HG02642 (cell line): Measurements from ENCODE around the gene TFPT.
A peak's percentile ranks its signal among the peaks of the same experiment; 100 is the strongest.

Experiments used
- ATAC-seq: cut with Tn5 transposase; IDR thresholded peaks from one replicate; pipeline ENCODE4 v1.9.1; 2021; ENCODE audit warnings: mild to moderate bottlenecking; ENCODE audit not compliant: unreplicated experiment, poor library complexity

TFPT gene

DNA sequence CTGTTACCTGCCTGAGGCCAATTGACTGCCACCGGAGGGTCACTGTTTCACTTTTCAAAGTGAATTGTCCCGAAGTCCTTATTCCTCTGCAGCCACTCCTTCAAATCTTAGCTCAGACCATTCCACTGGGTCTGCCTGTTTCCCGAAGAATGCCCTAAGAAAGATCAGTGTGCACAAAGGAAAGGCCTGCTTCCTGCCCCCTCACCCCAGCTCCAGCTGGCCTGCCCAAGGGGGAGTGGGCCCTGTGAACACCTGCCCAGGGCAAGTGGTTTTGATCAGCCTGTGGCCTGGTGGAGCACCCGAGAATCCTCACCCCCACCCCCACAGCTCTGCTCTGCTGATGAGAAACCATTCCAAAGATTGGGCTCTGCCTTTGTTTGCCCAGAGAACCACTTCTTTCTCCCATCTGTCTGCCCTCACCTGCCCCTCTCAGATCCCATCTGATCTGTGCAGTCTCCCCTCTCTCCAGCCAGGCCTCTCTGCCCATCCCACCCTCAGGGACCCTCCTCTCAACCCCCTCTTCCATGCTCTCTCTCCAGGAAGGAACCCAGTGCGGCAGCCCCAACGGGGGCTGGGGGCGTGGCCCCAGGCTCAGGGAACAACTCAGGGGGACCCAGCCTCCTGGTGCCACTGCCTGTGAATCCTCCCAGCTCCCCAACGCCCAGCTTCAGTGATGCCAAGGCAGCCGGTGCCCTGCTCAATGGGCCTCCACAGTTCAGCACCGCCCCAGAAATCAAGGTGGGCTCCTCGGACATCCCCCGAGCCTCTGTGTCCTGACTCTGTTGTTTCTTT, 33.8 kb upstream of the TFPT start:
- no peak for ATAC-seq

DNA sequence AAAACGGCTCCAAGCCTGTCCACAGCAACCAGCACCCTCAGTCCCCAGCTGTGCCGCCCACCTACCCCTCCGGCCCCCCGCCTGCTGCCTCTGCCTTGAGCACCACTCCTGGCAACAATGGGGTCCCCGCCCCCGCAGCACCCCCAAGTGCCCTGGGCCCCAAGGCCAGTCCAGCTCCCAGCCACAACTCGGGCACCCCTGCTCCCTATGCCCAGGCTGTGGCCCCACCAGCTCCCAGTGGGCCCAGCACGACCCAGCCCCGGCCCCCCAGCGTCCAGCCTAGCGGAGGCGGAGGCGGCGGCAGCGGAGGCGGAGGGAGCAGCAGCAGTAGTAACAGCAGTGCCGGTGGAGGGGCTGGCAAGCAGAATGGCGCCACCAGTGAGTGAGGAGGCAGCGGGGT, 32.7 kb upstream of the TFPT start:
- no peak for ATAC-seq

DNA sequence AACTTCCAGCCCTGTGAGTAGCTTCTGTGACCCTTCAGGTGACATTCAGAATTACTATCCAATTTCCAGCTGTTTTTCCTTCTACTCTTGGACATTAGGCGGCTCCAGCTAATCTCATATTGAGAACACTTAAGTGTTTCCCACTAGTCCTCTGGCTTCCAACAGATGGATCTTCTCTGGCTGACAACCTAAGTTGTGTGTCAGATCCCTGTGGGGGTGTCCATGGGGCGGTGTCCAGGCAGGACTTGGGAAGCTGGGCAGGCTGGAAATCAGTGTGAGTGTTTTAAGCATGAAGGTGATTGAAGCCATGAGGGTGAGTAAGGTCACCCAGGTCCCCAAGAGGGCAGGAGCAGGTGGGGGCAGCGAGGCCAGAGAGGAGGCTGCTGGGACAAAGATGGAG, 32.2 kb upstream of the TFPT start:
- ATAC-seq: no peak

DNA sequence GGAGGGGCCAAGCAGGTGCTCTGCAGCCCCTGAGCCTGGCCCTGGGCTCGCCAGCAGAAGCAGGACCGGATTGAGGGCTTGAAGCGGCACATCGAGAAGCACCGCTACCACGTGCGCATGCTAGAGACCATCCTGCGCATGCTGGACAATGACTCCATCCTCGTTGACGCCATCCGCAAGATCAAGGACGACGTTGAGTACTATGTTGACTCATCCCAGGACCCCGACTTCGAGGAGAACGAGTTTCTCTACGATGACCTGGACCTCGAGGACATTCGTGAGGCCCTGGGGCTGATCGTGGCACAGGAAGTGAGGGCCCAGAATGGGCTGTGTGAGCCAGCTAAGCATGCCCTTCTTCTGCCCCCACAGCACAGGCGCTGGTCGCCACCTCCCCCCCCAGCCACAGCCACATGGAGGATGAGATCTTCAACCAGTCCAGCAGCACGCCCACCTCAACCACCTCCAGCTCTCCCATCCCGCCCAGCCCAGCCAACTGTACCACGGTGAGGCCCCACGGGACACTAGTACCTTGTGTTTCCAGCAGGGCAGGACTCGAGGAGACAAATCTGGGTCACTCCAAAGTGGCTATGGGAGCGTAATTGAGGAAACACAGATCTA, 30.2 kb upstream of the TFPT start:
- ATAC-seq: no peak

DNA sequence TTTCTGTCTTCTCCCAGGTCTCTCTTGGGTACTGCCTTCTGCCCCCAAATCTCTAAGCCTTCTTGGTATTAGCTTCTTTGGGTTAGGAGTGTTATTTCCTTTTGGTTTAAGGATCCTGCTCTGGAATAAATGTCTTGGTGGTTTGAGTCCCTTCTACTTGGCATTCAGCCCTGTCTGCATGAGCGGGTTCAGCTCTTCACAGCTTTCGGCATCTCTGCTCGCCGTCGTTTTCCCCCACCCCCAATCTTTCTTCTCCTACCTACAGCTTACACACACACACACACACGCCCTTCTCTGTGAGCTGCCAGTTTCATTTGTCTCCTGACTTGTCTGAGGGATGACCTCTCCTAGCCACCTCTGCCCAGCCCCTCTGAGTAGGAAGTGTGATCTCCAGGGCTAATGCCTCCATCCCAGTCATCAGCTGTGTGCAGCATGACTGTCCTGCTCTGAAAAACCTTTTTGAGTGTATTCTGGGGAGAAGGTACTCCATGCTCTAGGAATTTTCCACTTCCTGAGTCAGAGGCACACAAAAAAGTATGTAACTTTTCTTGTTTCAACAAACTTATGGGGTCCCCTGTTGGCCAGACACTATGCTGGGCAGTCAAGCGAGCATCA, 26.8 kb upstream of the TFPT start:
- ATAC-seq: no peak

DNA sequence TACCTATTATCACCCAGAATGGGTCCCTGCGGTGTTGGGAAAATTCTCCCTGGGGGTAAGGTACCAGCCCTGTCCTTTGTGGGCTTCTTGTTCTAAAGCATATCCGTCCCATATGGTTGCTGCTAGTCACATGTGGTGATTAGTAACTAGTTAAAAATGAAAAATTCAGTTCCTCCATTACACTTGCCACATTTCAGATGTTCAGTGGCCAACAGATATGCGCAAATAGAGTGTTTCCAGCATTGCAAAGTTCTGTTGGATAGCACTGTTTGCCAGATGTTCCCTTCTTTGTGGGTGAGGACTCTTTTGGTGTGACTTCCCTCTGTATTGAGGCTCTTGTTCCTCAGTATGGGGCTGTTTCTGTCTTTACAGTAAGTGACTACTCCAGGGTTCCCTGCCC, 25.9 kb upstream of the TFPT start:
- ATAC-seq: no peak

DNA sequence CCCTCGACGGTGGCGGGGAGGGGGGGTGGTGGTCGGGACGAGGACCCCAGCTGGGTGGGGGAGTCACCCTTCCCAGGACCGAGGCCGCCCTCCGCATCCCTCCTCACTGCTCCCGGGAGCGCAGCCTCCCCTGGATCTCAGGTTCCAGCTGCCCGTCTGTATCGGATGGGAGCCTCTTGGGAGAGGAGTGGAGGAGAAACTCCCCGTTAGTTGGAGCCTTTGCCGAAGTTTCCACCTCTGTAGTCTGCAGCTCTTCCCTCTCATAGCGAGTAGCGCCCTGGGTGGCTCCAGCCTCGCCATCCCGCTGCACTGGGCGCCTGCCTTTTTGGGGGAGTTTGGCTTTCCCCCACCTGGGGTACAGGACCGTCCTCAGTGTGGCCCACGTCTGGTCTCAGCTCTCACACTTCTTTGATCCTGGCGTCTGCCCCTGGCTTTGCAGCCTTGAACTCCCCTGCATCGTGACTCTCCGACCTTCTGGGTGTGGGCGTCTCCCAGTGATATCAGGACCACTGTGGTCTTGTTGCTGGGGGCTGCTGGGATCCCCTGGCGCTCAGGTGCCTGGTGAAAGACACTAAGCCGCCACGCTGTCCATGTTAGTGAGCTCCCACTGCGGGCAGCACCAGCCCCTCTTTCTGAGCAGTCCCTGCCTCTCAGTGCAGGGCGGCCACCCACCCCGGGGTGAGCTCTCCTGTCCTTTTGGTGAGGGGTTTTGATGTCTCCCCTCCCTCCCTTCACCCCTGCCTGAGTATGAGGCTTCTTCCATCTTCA, 23.2 kb upstream of the TFPT start:
- no peak for ATAC-seq

DNA sequence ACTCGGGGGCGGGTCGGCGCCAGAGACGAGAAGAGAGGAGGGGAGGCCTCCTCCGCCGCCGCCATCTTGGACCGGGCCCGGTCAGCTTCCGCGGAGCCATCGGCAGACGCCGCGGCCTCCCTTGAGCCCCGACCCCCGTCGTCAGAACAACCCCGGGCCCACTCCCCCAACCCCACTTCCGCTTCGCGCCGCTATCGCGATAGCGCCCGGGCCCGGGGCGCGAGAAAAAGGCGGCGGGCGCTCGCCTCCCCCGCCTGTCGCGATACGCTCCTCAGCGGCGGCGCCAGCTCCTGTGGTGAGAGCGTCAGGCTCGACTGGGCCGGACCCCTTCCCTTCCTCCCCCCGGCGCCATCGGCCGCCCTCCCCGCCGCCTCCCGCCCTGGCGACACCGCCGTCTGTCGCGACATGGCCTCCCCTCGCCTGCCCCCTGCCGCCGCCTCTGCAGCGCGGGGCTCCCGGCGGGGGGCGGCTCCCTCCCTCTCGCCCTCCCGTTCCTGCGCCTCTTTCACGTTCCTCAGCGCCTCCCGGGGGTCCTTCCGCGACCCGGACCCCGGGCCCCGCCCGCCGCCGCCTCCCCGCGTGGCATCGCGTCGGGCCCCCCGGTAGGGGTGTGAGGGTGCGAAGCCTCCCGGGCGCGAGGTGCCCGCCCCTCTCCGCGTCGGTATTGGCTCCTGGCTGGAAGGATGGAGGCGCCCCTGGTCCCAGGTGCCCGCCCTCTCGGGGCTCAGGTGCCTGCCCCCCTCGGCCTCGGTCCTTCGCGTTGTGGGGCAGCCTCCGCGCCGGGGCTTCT, 22.4 kb upstream of the TFPT start, which contains the start of gene CNOT3:
Gene CNOT3 (plus strand): TSS at position 64 of the 790 bp plus-strand sequence. CDS start 5,217 bp downstream, outside the sequence.
- no peak for ATAC-seq

DNA sequence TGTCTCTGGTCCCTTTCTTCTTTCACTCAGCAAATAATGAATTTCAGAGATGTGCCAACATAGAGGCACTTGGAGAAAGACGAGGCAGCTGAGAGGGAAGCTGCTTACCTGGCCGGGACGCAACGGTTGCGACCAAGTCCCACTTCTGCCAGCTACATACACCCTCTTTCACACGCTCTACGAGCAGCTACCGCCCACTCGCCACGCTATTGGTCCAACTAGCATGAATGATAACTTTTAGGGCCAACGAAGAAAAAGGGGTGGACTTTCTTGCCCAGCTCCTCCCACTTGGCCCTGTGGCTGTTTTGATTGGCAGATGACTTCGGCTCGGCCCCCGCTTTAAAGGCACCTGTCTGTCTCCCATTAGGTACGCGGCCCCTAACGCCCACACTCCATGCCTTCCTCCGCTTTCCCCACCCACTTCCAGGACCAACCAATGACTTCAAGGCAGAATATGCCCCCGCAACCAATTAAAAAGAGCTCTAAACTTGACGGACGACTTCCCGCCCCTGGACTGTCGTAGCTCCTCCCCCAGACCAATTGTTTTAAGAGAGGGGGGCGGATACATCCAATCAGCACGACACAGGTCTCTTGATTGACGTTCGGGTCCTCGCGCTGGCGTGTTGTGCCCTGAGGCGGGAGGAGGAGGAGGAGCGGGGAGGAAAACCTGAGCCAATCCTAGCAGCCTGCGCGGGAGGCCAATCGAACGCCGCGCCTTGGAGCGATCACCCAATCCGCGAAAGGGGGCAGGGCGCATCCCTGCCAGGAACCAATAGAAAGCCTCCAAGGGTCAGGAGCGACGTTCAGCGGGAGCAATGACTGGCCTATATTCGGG, 21.6 kb upstream of the TFPT start:
- ATAC-seq: peak; percentile 82

DNA sequence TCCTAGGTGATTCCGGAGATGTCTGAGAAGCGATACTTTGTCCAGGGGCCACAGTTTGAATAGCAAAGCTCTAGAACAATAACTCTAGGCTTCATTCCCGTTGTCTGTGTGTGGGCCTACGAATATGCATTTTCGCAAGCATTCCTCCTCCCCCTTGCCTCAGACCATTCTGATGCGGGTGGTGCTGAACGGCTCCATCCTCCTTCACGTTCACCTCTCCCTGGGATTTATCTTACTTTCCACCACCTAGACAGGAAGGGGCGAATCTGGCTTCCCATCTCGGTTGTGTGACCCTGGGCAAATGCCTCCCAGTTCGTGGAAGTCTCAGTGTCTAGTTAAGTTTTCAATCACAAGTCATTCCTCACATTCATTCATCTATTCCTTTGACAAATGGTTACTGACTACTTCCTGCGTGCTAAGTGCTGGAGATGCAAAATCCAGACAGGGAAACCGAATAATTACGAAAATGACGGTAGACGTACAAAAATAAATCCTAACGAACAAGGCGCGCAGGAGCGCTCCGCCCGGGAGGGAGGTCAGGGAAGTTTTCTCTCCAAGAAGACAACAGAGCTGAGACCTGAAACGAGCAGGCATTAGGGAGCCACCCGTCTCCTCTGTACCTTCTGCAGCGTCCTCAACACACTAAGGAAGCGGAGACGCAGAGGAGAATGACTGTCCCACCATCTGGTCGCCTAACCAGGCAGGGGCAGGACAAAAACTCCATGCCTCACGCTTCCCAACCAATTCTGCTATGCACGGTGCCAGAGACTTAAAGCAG, 20.8 kb upstream of the TFPT start:
- no peak for ATAC-seq

DNA sequence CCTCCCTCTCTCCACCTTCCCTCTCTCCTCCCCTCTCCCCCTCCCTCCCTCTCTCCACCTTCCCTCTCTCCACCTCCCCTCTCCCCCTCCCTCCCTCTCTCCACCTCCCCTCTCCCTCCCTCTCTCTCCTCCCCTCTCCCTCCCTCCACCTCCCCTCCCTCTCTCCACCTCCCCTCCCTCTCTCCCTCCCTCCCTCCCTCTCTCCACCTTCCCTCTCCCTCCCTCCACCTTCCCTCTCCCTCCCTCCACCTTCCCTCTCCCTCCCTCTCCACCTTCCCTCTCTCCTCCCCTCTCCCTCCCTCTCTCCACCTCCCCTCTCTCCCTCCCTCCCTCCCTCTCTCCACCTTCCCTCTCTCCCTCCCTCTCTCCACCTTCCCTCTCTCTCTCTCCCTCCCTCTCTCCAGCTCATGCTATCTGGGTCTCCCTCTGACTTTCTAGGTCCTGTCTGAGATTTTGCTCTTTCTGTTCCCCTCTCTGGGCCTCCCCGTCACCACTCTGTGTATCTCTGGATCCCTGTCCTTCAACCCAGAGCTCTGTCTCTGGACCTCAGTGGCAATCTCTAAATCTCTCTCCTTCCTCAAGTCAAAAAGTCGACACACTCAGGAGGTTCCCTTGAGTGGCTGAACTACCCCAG, 18.6 kb upstream of the TFPT start:
- no peak for ATAC-seq

DNA sequence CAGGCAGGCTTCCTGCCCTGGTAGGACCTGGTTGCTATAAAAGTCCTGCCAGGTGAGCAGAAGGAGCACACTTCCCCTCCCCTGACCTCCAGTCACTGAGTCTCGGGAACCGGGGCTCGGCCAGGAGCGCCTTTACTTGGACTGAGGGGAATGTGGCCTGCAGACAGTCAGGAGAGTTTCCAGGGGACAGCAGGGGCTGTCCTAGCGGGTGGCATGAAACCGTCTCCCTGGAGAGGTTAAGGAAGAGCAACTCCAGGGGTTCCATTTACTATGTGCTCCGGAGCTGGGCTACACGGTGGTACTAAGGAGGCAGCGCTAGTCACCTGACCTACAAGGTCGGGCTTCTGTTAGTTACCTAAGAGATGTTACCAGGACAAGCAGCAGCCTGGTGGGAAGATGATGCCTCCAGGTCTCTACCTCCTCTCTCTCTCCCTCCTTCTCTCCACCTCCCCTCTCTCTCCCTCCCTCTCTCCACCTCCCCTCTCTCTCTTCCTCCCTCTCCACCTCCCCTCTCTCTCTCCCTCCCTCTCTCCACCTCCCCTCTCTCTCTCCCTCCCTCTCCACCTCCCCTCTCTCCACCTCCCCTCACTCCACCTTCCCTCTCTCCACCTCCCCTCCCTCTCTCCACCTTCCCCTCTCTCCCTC, 18.0 kb upstream of the TFPT start:
- ATAC-seq: no peak

DNA sequence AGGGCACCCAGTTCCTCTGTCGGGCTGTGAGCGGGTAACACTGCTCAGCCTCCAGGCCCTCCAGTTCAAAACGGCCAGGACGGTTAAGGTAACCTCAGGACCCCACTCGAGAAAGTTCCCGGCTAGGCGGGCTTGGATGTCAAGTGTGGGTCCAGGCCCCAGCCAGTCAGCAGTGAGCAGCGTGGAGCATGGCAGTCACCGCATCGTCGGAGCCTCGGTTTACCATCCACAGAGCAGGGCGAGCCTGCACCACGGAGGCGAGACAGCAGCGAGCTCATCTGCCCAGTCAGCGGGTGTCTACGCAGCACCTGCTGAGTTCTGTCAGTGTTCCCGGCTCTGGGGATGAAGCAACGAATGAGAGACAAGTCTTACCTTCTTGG, 14.2 kb upstream of the TFPT start:
- no peak for ATAC-seq

DNA sequence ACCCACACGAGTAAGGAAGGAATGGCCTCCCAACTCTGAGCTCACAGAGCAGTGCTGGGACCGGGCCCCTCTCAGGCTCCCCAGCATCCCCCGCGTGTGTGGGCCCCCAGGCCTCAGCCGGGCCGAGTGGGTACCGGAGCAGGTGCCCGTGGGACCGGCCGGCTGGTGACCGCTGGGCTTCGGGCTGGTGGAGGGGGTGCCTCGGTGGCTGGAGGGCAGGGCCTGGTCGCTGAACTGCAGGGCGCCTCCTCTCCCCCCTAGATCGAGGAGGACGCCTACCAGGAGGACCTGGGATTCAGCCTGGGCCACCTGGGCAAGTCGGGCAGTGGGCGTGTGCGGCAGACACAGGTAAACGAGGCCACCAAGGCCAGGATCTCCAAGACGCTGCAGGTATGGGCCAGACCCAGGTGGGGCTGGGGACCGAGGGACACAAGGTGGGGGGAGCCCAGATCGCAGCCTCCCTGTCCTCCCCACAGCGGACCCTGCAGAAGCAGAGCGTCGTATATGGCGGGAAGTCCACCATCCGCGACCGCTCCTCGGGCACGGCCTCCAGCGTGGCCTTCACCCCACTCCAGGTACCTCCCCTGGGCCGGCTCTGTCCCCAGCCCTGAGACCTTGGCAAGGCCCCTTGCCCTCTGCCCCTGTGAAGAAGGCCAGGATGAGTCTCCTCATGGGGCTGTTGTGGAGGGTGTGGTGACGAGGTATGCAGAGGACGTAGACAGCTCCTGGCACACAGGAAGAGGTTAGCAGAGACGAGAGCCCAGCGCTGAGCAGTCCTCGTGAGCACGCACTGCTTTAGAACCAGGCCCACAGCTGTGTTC, 13.5 kb upstream of the TFPT start:
- ATAC-seq: no peak

DNA sequence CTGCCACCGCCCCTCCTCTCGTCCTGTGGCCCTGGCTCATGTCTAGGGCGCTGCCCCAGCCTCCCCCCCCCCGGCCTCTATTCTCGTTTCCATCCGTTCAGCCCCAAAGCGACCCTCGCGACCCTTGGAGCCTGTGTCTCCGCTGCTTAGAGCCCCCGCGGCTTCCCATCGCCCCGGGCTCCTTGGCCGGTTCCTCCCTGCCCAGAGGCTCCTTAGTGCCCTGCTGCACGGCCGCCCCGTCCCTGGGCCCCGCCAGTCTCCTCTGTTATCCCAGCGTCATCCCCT, 12.9 kb upstream of the TFPT start:
- no peak for ATAC-seq

DNA sequence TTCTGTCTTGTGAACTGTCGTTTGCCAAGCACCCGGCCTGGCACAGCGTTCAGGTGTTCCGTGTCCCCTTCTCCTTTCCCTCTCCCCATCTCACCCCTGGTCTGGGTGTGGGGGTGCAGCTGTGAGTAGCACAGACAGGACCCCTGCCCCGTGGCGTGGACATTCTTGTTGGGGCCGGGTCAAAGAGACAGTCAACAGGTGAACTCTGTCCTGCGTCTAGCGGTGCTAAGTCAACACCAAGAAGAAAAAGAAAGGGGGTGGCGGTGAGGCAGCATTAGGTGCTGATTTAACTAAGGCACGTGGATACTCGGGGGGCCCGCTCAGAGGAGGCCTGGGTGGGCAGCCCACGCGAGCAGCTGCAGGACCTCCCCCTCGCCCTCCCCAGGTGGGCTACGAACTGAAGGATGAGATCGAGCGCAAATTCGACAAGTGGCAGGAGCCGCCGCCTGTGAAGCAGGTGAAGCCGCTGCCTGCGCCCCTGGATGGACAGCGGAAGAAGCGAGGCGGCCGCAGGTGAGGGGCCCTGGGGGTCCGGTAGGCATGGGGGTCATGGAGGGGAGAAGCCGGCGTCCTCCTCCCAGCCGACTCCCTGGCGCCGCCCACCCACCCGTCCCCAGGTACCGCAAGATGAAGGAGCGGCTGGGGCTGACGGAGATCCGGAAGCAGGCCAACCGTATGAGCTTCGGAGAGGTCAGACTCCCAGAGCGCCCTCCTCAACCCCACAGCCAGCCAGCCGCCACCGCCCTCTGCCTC, 12.4 kb upstream of the TFPT start:
- no peak for ATAC-seq
